ENCODE data around the gene ERC1.
"Not testable (repeated sequence)": the region's sequence is repeated elsewhere in the genome, so short reads cannot be mapped to it uniquely, and the experiment has no call there.

The ERC1 gene

DNA sequence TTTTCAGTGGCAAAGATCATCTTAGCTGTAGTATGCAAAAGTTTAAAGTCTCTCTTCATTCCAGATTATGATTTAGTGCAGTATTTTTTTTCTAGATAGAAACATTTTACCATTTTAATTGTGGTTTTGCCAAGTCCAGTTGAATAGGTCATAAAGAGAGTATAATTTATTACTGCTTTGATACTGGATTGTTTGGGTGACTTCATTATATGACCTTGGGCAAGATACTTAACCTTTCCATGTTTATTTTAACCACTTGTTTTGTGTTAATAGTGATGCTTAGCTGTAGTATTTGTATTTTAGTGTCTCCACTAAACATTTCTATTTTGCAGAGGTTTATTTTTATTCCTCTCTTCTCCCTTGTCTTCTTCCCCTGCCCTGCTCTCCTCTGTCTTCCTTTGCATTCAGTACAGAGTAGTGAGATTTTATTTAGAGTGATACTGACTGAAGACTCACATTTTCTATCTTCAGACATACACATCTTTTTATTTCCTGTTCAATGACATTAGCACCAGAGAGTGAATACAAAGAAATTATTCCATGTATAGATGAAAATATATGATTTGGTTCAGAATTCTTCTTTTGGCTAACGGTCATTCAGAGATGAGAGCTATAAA, 215.2 kb downstream of the ERC1 start:
- Histone ChIP-seq H3K4me3 (replicated peaks; ENCODE audit: insufficient read depth, low read length) (no peak overlapping the region), H3K27me3 (ENCODE audit: insufficient read depth, poor library complexity, severe bottlenecking) (no peaks in the 10 kb centered on the region), H3K27ac (replicated peaks) (no peak overlapping the region)
- TF ChIP-seq, protein P1, sequence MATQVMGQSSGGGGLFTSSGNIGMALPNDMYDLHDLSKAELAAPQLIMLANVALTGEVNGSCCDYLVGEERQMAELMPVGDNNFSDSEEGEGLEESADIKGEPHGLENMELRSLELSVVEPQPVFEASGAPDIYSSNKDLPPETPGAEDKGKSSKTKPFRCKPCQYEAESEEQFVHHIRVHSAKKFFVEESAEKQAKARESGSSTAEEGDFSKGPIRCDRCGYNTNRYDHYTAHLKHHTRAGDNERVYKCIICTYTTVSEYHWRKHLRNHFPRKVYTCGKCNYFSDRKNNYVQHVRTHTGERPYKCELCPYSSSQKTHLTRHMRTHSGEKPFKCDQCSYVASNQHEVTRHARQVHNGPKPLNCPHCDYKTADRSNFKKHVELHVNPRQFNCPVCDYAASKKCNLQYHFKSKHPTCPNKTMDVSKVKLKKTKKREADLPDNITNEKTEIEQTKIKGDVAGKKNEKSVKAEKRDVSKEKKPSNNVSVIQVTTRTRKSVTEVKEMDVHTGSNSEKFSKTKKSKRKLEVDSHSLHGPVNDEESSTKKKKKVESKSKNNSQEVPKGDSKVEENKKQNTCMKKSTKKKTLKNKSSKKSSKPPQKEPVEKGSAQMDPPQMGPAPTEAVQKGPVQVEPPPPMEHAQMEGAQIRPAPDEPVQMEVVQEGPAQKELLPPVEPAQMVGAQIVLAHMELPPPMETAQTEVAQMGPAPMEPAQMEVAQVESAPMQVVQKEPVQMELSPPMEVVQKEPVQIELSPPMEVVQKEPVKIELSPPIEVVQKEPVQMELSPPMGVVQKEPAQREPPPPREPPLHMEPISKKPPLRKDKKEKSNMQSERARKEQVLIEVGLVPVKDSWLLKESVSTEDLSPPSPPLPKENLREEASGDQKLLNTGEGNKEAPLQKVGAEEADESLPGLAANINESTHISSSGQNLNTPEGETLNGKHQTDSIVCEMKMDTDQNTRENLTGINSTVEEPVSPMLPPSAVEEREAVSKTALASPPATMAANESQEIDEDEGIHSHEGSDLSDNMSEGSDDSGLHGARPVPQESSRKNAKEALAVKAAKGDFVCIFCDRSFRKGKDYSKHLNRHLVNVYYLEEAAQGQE (IDR thresholded peaks at IDR 0.05; ENCODE audit: insufficient replicate concordance, low read depth), result no peak
- TF ChIP-seq, protein P2, sequence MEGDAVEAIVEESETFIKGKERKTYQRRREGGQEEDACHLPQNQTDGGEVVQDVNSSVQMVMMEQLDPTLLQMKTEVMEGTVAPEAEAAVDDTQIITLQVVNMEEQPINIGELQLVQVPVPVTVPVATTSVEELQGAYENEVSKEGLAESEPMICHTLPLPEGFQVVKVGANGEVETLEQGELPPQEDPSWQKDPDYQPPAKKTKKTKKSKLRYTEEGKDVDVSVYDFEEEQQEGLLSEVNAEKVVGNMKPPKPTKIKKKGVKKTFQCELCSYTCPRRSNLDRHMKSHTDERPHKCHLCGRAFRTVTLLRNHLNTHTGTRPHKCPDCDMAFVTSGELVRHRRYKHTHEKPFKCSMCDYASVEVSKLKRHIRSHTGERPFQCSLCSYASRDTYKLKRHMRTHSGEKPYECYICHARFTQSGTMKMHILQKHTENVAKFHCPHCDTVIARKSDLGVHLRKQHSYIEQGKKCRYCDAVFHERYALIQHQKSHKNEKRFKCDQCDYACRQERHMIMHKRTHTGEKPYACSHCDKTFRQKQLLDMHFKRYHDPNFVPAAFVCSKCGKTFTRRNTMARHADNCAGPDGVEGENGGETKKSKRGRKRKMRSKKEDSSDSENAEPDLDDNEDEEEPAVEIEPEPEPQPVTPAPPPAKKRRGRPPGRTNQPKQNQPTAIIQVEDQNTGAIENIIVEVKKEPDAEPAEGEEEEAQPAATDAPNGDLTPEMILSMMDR (IDR thresholded peaks at IDR 0.05; ENCODE audit: insufficient read depth, low read length), result no peak
- no peak for TF ChIP-seq GABPA (IDR thresholded peaks at IDR 0.05; ENCODE audit: low read depth)
- no peak for TF ChIP-seq SPI1 (IDR thresholded peaks at IDR 0.05; ENCODE audit: borderline replicate concordance, low read depth)
- TF ChIP-seq POLR2AphosphoS5 (IDR thresholded peaks at IDR 0.05; ENCODE audit: low read depth), result no peak
- DNase-seq (ENCODE audit: low read depth in 1 of 2, low spot score in 1 of 2), result no peak

DNA sequence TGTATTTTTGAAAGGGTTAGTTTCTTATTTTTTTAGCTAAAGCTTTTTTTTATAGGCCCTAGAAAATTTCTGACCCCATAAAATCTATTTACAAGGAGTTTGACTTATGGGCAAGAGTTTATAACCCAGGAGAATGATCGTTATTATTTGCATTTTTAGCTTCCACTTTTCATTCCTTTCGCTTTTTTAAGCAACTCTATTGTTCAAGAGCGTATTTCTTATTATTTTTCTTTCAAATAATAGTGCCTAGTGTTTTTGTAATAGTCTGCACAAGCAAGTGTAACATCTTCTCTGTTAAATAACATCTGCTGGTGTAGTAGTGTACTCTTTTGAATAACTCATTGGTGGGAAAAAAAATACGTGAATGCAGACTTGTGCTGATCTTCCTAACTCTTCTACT, 216.3 kb downstream of the ERC1 start:
- TF ChIP-seq GABPA (IDR thresholded peaks at IDR 0.05; ENCODE audit: low read depth) (no peak), POLR2AphosphoS5 (IDR thresholded peaks at IDR 0.05; ENCODE audit: low read depth) (no peak), SPI1 (IDR thresholded peaks at IDR 0.05; ENCODE audit: borderline replicate concordance, low read depth) (no peak)
- TF ChIP-seq, protein P1 (IDR thresholded peaks at IDR 0.05; ENCODE audit: insufficient replicate concordance, low read depth), result no peak
- TF ChIP-seq, protein P2 (IDR thresholded peaks at IDR 0.05; ENCODE audit: insufficient read depth, low read length), result no peak
- Histone ChIP-seq H3K4me3 (replicated peaks; ENCODE audit: insufficient read depth, low read length) (no peak overlapping the region), H3K27me3 (ENCODE audit: insufficient read depth, poor library complexity, severe bottlenecking) (no peaks in the 10 kb centered on the region), H3K27ac (replicated peaks) (no peak overlapping the region)
- DNase-seq (ENCODE audit: low read depth in 1 of 2, low spot score in 1 of 2), result no peak

DNA sequence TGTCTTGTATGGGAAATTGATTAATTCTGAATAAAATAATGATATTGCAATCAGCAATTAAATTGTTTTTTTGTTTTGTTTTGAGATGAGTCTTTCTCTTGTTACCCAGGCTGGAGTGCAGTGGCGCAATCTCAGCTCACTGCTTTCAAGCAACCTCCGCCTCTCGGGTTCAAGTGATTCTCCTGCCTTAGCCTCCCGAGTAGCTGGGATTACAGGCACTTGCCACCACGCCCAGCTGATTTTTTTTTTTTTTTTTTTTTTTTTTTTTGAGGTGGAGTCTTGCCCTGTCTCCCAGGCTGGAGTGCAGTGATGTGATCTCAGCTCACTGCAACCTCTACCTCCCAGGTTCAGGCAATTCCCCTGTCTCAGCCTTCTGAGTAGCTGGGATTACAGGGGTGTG, 217.7 kb downstream of the ERC1 start:
- H3K27me3 ChIP-seq (ENCODE audit: insufficient read depth, poor library complexity, severe bottlenecking); H3K27ac ChIP-seq (replicated peaks); DNase-seq (ENCODE audit: low read depth in 1 of 2, low spot score in 1 of 2); H3K4me3 ChIP-seq (replicated peaks; ENCODE audit: insufficient read depth, low read length): not testable (repeated sequence)

DNA sequence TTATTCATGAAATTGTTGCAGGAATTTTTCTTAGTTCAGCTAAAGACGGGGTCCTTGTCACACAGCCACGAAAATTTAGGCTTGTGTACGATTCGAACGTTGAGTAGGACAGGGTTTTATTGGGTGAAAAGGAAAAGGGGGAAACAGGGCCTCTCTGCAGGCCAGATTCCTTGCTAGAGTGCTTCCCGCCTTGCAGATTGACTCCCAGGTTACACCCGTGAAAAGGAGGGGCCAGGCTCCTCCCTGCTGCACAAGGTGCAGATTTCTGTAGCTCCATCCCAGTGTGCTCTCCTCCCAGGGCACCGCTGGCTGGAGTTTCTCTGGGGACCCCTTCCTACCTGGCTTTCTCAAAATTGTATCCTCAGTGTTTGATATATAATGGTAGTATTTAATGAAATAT, 221.5 kb downstream of the ERC1 start:
- no peak overlapping the region for H3K4me3 ChIP-seq (replicated peaks; ENCODE audit: insufficient read depth, low read length)
- DNase-seq (ENCODE audit: low read depth in 1 of 2, low spot score in 1 of 2), result no peak
- TF ChIP-seq POLR2AphosphoS5 (IDR thresholded peaks at IDR 0.05; ENCODE audit: low read depth), result no peak
- TF ChIP-seq, protein P1 (IDR thresholded peaks at IDR 0.05; ENCODE audit: insufficient replicate concordance, low read depth), result no peak
- no peak overlapping the region for H3K27ac ChIP-seq (replicated peaks)
- no peaks in the 10 kb centered on the region for H3K27me3 ChIP-seq (ENCODE audit: insufficient read depth, poor library complexity, severe bottlenecking)
